Glomerular visceral epithelial cell (primary cell): ENCODE results near the gene CNKSR2.
"Not testable (repeated sequence)": the region's sequence is repeated elsewhere in the genome, so short reads cannot be mapped to it uniquely, and the experiment has no call there.

ENCODE experiments used
- DNase-seq: peaks from one replicate; pipeline ENCODE4 v3.0.0-alpha.2; 2016; ENCODE audit errors: extremely low spot score

The CNKSR2 gene

GRCh38 chrX:21438792-21439191 lies 64.6 kb downstream of the CNKSR2 start:
- no peak for DNase-seq

- DNase-seq: no peak
Measured at GRCh38 chrX:21440911-21441310, 66.7 kb downstream of the CNKSR2 start.

- DNase-seq: no peak
Measured at GRCh38 chrX:21457718-21458117, 83.5 kb downstream of the CNKSR2 start.

- DNase-seq: no peak
Measured at GRCh38 chrX:21469071-21469470, 94.9 kb downstream of the CNKSR2 start.

GRCh38 chrX:21476909-21477308 lies 102.7 kb downstream of the CNKSR2 start:
- DNase-seq: no peak

- DNase-seq: peak; percentile 36
Measured at GRCh38 chrX:21479695-21480270, 105.6 kb downstream of the CNKSR2 start.

- DNase-seq: no peak
Measured at GRCh38 chrX:21481761-21482160, 107.5 kb downstream of the CNKSR2 start.

- not testable (repeated sequence) for DNase-seq
Measured at GRCh38 chrX:21484051-21484450, 109.8 kb downstream of the CNKSR2 start.

- DNase-seq: no peak
Measured at GRCh38 chrX:21487832-21488231, 113.6 kb downstream of the CNKSR2 start.

- DNase-seq: peak; percentile 0
Measured at GRCh38 chrX:21490341-21490740, 116.1 kb downstream of the CNKSR2 start.

- DNase-seq: no peak
Measured at GRCh38 chrX:21493226-21493830, 119.1 kb downstream of the CNKSR2 start.

GRCh38 chrX:21503593-21503992 lies 129.4 kb downstream of the CNKSR2 start:
- no peak for DNase-seq

- DNase-seq: no peak
Measured at GRCh38 chrX:21509912-21510311, 135.7 kb downstream of the CNKSR2 start.

- no peak for DNase-seq
Measured at GRCh38 chrX:21524008-21524407, 149.8 kb downstream of the CNKSR2 start.

GRCh38 chrX:21528076-21528475 lies 153.9 kb downstream of the CNKSR2 start:
- no peak for DNase-seq

- no peak for DNase-seq
Measured at GRCh38 chrX:21529771-21530170, 155.6 kb downstream of the CNKSR2 start.

GRCh38 chrX:21544642-21545041 lies 170.4 kb downstream of the CNKSR2 start:
- not testable (repeated sequence) for DNase-seq

GRCh38 chrX:21559417-21559816 lies 185.2 kb downstream of the CNKSR2 start:
- no peak for DNase-seq

GRCh38 chrX:21565025-21565424 lies 190.8 kb downstream of the CNKSR2 start:
- no peak for DNase-seq

- no peak for DNase-seq
Measured at GRCh38 chrX:21574793-21575192, 200.6 kb downstream of the CNKSR2 start.

- no peak for DNase-seq
Measured at GRCh38 chrX:21581479-21581878, 207.3 kb downstream of the CNKSR2 start.

- DNase-seq: no peak
Measured at GRCh38 chrX:21586001-21586400, 211.8 kb downstream of the CNKSR2 start.

- no peak for DNase-seq
Measured at GRCh38 chrX:21590012-21590776, 216.0 kb downstream of the CNKSR2 start.
